Liver (tissue), 9 donors: ENCODE measurements around the gene RHOU. TPM values are rescaled to one million over a fixed set of nuclear protein-coding genes. Genes with fewer than 3 reads are reported as not detected.

ENCODE experiments used
- DNase-seq: peaks from one replicate; pipeline ENCODE4 v3.0.0-alpha.2; 2017; ENCODE audit warnings: low spot score
- H3K27ac ChIP-seq, 2 donors: one replicate each; pipeline ENCODE4 v1.7.0; 2013; ENCODE audit warnings: inconsistent platforms in 2 of 2, low read length in 2 of 2, control low read depth in 1 of 2, low read depth in 1 of 2, mild to moderate bottlenecking in 1 of 2
- H3K27me3 ChIP-seq, 4 donors: one replicate each; pipeline versions ENCODE4 v1.6.1 to v1.7.0; 2013; ENCODE audit warnings: low read length in 3 of 4, inconsistent platforms in 1 of 4, mild to moderate bottlenecking in 1 of 4, moderate library complexity in 1 of 4; ENCODE audit not compliant: control insufficient read depth in 4 of 4, insufficient read depth in 4 of 4
- H3K36me3 ChIP-seq, 4 donors: one replicate each; pipeline versions ENCODE4 v1.6.1 to v1.7.0; 2013; ENCODE audit warnings: low read length in 3 of 4, mild to moderate bottlenecking in 3 of 4, low read depth in 1 of 4, moderate library complexity in 1 of 4; ENCODE audit not compliant: control insufficient read depth in 4 of 4, insufficient read depth in 3 of 4
- H3K4me1 ChIP-seq, 4 donors: one replicate each; pipeline versions ENCODE4 v1.6.1 to v1.7.0; 2013; ENCODE audit warnings: low read length in 3 of 4, mild to moderate bottlenecking in 3 of 4, moderate library complexity in 1 of 4; ENCODE audit not compliant: control insufficient read depth in 4 of 4, insufficient read depth in 4 of 4
- H3K4me3 ChIP-seq, 3 donors: one replicate each; pipeline versions ENCODE4 v1.6.1 to v1.7.0; 2013; ENCODE audit warnings: low read length in 3 of 3, control low read depth in 1 of 3, low read depth in 1 of 3, mild to moderate bottlenecking in 1 of 3
- H3K9ac ChIP-seq, 2 donors: one replicate each; pipeline ENCODE4 v1.7.0; 2013; ENCODE audit warnings: low read length in 2 of 2, mild to moderate bottlenecking in 2 of 2, moderate library complexity in 2 of 2, control low read depth in 1 of 2, low read depth in 1 of 2
- H3K9me3 ChIP-seq, 4 donors: one replicate each; pipeline versions ENCODE4 v1.6.1 to v1.7.0; 2013; ENCODE audit warnings: low read length in 3 of 4; ENCODE audit not compliant: control insufficient read depth in 4 of 4
- CTCF ChIP-seq: fragments of 150-350 bp; IDR thresholded peaks from 2 replicates; pipeline ENCODE4 v1.5.1; 2017; ENCODE audit warnings: improper control_type of control experiment, low read depth, low read length; ENCODE audit not compliant: missing input control
- EGR1 ChIP-seq, 2 donors: IDR thresholded peaks; 2 replicates each; pipeline ENCODE4 v1.6.1; 2016 to 2018; ENCODE audit warnings: antibody characterized with exemption in 2 of 2, low read depth in 2 of 2
- FOXA1 ChIP-seq: IDR thresholded peaks from 2 replicates; pipeline ENCODE4 v1.6.1; 2016; ENCODE audit warnings: antibody characterized with exemption
- FOXA2 ChIP-seq: IDR thresholded peaks from 2 replicates; pipeline ENCODE4 v1.6.1; 2016; ENCODE audit warnings: antibody characterized with exemption
- GABPA ChIP-seq, 2 donors: IDR thresholded peaks in 1 of 2; conservative IDR thresholded peaks in 1 of 2; 2 replicates each; pipeline ENCODE4 v1.6.1; 2016; ENCODE audit warnings: antibody characterized with exemption in 2 of 2, mild to moderate bottlenecking in 1 of 2, moderate library complexity in 1 of 2
- HNF4A ChIP-seq, 2 donors: conservative IDR thresholded peaks; 2 replicates each; pipeline ENCODE4 v1.6.1; 2016; ENCODE audit warnings: antibody characterized with exemption in 2 of 2, mild to moderate bottlenecking in 2 of 2
- NR2F2 ChIP-seq: IDR thresholded peaks from 2 replicates; pipeline ENCODE4 v1.6.1; 2016; ENCODE audit warnings: antibody characterized with exemption
- RAD21 ChIP-seq, 2 donors: IDR thresholded peaks; 2 replicates each; pipeline ENCODE4 v1.6.1; 2016; ENCODE audit warnings: antibody characterized with exemption in 2 of 2, mild to moderate bottlenecking in 2 of 2
- REST ChIP-seq: IDR thresholded peaks from 2 replicates; pipeline ENCODE4 v1.6.1; 2016; ENCODE audit warnings: antibody characterized with exemption, mild to moderate bottlenecking
- RXRA ChIP-seq, 2 donors: IDR thresholded peaks; 2 replicates each; pipeline ENCODE4 v1.6.1; 2017 to 2018; ENCODE audit warnings: antibody characterized with exemption in 2 of 2, mild to moderate bottlenecking in 1 of 2
- TAF1 ChIP-seq: conservative IDR thresholded peaks from 2 replicates; pipeline ENCODE4 v1.6.1; 2016; ENCODE audit warnings: antibody characterized with exemption, mild to moderate bottlenecking
- YY1 ChIP-seq: IDR thresholded peaks from 2 replicates; pipeline ENCODE4 v1.6.1; 2016; ENCODE audit warnings: antibody characterized with exemption, mild to moderate bottlenecking
- ZBTB33 ChIP-seq: IDR thresholded peaks from 2 replicates; pipeline ENCODE4 v1.6.1; 2016; ENCODE audit warnings: antibody characterized with exemption
- WGBS: extraction: QIAGEN DNeasy Blood & Tissue Kit; methylation state at CpG from one replicate; pipeline ENCODE4 v1.1.7; 2013; 5-methylcytosine and 5-hydroxymethylcytosine counted together
- polyA plus RNA-seq, 2 donors: library from polyadenylated mRNA; stranded (reverse) in 1 of 2; unstranded in 1 of 2; fragments of 200-250 nt in 1 of 2; fragments of >200 nt in 1 of 2; fragmentation: Nextera tagmentation in 1 of 2; extraction: Ambion mirVana in 1 of 2; gene quantifications; one replicate each; pipeline versions ENCODE4 v1.2.1 to v1.2.3, GENCODE V29; 2013 to 2015
- total RNA-seq, 2 donors: library from RNA; depleted of rRNA; stranded (reverse); fragments of >200 nt; gene quantifications; one replicate each; pipeline ENCODE4 v1.2.3, GENCODE V29; 2014
- donor health status: healthy.
- donor health status: healthy.
- donor health status: healthy.
- donor health status: healthy.
- donor health status: healthy.

RHOU gene
- total and polyA plus RNA-seq, 4 donors, result 6.4 to 12.0 (median 11.6) TPM

DNA sequence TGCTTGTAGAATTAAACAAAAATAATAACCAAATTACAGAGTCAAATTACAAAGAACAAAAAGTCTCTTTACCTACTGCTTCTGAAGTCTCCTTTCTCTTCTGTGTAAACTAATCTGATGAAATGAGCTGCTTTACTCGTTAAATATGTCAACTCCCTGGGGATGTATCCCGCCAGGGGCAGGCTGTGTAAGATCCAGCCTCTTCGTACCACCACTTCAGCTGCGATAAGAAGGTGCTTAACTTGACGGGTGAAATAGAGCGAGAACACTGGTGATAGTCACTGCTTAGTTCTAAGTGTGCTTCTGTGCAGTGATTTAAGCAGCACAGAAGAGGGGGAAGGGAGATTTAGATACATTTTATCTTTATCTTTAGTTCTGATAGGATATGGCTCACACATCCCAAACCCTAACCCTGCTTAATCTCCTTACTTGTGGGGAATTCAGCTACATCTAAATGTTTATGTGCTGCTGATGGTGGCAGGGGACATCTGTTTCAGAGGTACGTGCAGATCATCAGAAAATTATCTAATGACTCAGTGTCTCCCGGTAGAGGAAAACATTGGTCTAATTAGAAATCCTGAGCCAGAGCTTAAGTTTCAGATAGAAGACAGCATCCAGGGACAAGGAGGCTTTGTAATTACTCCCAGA lies 46.0 kb downstream of the RHOU start:
- Histone ChIP-seq H3K27me3 (no peaks in the 10 kb centered on the region), H3K27ac (no peak overlapping the region), H3K36me3 (no peaks in the 10 kb centered on the region), H3K9ac (no peak overlapping the region), H3K4me1 (peaks cover 4 to 18% (median 10%) of the 10 kb centered on the region in 4 donors), H3K9me3 (no peaks in the 10 kb centered on the region), H3K4me3 (no peak overlapping the region)
- 86% methylated on average over 8 of the region's 8 CpGs for WGBS
- TF ChIP-seq TAF1 (no peak), ZBTB33 (no peak), HNF4A (conservative IDR thresholded peaks at IDR 0.05) (no peak), RAD21 (IDR thresholded peaks at IDR 0.05) (no peak), CTCF (no peak), REST (no peak), NR2F2 (no peak), FOXA2 (no peak), YY1 (no peak), EGR1 (IDR thresholded peaks at IDR 0.05; ENCODE audit: low read depth in 2 of 2) (no peak)
- DNase-seq, result no peak

- H3K9ac ChIP-seq, result no peak overlapping the region
- H3K9me3 ChIP-seq, result no peaks in the 10 kb centered on the region
- TF ChIP-seq NR2F2, result no peak
- TF ChIP-seq RAD21 (IDR thresholded peaks at IDR 0.05), result no peak
- TF ChIP-seq RXRA (IDR thresholded peaks at IDR 0.05), result no peak
- no peak for TF ChIP-seq FOXA1
- no peak for TF ChIP-seq FOXA2
- TF ChIP-seq GABPA (IDR thresholded peaks at IDR 0.05 in 1 of 2, conservative IDR thresholded peaks at IDR 0.05 in 1 of 2), result no peak
- H3K27me3 ChIP-seq, result no peaks in the 10 kb centered on the region
- H3K4me3 ChIP-seq, result no peak overlapping the region
- no peak for DNase-seq
- no peaks in the 10 kb centered on the region for H3K36me3 ChIP-seq
- peaks cover 4 to 18% (median 10%) of the 10 kb centered on the region in 4 donors for H3K4me1 ChIP-seq
- WGBS, result 88% methylated on average over 10 of the region's 10 CpGs
- H3K27ac ChIP-seq, result no peak overlapping the region
These were observed 46.8 kb downstream of the RHOU start for GRCh38 chr1:228781809-228782661.
